ENCODE data around the gene VPS51. TPM values are rescaled to one million over a fixed set of nuclear protein-coding genes. Genes with fewer than 3 reads are reported as not detected.
A peak's percentile ranks its signal among the peaks of the same experiment; 100 is the strongest.

The VPS51 gene
- total and polyA plus RNA-seq, 2 of the 13 experiments (the other 11 are each of a cell fraction or from before 2014, with no cell fraction given) = 76.3 to 90.6 TPM

DNA sequence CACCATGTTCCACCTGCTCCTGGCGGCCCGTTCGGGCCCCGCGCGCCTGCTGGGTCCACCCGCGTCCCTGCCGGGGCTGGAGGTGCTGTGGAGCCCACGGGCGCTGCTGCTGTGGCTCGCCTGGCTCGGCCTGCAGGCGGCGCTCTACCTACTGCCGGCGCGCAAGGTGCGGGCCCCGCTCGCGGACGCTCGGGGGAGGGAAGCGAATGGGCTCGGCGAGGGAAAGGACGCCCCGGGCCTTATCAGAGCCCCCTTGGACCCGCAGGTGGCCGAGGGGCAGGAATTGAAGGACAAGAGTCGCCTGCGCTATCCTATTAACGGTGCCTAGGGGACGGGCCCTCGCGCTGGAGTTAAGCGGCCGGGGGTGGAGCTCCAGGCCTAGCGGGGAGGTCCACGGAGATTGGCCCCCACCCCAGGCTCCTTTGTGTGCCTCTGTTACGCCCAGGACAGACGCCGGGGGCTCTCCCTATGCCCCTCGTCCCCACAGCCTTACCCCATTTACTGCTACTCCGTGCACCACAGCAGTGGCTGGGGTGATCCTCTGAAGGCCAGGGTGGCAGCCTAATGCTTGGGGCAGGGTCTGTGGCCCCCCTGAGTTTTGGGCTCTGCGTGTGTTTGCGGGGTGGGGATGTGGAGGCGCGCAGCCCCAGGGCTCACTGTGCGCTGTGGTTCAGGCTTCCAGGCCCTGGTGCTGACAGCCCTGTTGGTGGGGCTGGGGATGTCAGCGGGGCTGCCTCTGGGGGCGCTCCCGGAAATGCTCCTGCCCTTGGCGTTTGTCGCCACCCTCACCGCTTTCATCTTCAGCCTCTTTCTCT, 16.7 kb downstream of the VPS51 start:
- Histone ChIP-seq H3K27me3 (ENCODE audit: control insufficient read depth in 1 of 2, insufficient read depth in 2 of 2, low read length in 2 of 2) (no peaks in the 10 kb centered on the region), H3K79me2 (ENCODE audit: insufficient read depth, low read length) (peaks cover 10% of the 10 kb centered on the region), H3K4me3 (replicated peaks in 1 of 3; ENCODE audit: insufficient read depth in 1 of 3, low read depth in 2 of 3, low read length in 3 of 3) (peak overlapping the region; percentile 65 to 98 (median 95)), H3K36me3 (replicated peaks in 1 of 2; ENCODE audit: control insufficient read depth in 1 of 2, insufficient read depth in 2 of 2, low read length in 2 of 2) (peaks cover 3 to 11% of the 10 kb centered on the region in 2 experiments; a peak in 4 of 5 replicates), H3K4me1 (ENCODE audit: insufficient read depth, low read length) (peaks cover 37% of the 10 kb centered on the region), H4K20me1 (ENCODE audit: insufficient read depth, low read length) (no peaks in the 10 kb centered on the region), H3K27ac (ENCODE audit: extremely low read length, insufficient read depth, low read length) (peak overlapping the region; percentile 61), H2AFZ (ENCODE audit: low read length) (no peak overlapping the region), H3K9me3 (ENCODE audit: low read length) (no peaks in the 10 kb centered on the region), H3K9ac (ENCODE audit: insufficient read depth, low read depth, low read length) (peak overlapping the region; percentile 84), H3K4me2 (ENCODE audit: low read depth, low read length) (peak overlapping the region; percentile 96)
- ATAC-seq (peak; percentile 47), DNase-seq (ENCODE audit: low spot score) (peak; percentile 41), FAIRE-seq (peak; percentile 40)
- CTCF ChIA-PET (ENCODE audit: low intra/inter-chr PET ratio, low total read pairs) = interaction anchor here (2.0 kb wide), 1 partner anchor 68 kb away, joined by 9 read pairs; the partner anchor contains the start of gene CAPN1
- POLR2A ChIA-PET = interaction anchor here (0.6 to 5.0 kb wide), 22 partner anchors 9 to 258 kb away, joined by 3 to 86 read pairs (median 6); partner anchors contain the start of genes ARL2, BATF2, CAPN1 and FAU
- intact Hi-C loops (cut with micrococcal nuclease; ENCODE audit: unreplicated experiment) = loop anchor here (2.0 kb wide), 1 partner anchor 68 kb away; the partner anchor contains the start of gene CAPN1
- WGBS (ENCODE audit: low lambda C conversion rate) = 2% methylated on average over 18 of the region's 57 CpGs
- no TSS peak for BruUV-seq (replicated peaks)
- in situ Hi-C loops (cut with HindIII; ENCODE audit: extremely low pct_ligation_motif_present, low pct_unique_long_range_greater_than_20kb) = loop anchor here (5.0 kb wide), 1 partner anchor 70 kb away; the partner anchor contains the start of gene CAPN1
- no peak for TF ChIP-seq ZNF34 (CRISPR knock-in tag; IDR thresholded peaks at IDR 0.05; ENCODE audit: borderline replicate concordance)
- TF ChIP-seq ZEB1 (IDR thresholded peaks at IDR 0.05; ENCODE audit: insufficient replicate concordance, low read depth) = peak; percentile 57
- no peak for TF ChIP-seq DNMT3B (CRISPR knock-in tag; conservative IDR thresholded peaks at IDR 0.05)
- TF ChIP-seq, protein P1, sequence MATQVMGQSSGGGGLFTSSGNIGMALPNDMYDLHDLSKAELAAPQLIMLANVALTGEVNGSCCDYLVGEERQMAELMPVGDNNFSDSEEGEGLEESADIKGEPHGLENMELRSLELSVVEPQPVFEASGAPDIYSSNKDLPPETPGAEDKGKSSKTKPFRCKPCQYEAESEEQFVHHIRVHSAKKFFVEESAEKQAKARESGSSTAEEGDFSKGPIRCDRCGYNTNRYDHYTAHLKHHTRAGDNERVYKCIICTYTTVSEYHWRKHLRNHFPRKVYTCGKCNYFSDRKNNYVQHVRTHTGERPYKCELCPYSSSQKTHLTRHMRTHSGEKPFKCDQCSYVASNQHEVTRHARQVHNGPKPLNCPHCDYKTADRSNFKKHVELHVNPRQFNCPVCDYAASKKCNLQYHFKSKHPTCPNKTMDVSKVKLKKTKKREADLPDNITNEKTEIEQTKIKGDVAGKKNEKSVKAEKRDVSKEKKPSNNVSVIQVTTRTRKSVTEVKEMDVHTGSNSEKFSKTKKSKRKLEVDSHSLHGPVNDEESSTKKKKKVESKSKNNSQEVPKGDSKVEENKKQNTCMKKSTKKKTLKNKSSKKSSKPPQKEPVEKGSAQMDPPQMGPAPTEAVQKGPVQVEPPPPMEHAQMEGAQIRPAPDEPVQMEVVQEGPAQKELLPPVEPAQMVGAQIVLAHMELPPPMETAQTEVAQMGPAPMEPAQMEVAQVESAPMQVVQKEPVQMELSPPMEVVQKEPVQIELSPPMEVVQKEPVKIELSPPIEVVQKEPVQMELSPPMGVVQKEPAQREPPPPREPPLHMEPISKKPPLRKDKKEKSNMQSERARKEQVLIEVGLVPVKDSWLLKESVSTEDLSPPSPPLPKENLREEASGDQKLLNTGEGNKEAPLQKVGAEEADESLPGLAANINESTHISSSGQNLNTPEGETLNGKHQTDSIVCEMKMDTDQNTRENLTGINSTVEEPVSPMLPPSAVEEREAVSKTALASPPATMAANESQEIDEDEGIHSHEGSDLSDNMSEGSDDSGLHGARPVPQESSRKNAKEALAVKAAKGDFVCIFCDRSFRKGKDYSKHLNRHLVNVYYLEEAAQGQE (IDR thresholded peaks at IDR 0.05; ENCODE audit: borderline replicate concordance in 1 of 2, low read depth in 1 of 2, low read length in 2 of 2) = 0 out of 4 replicates have a peak, but pooled peaks of 1 of the 2 experiments have one; percentile 24
- TF ChIP-seq NFIC (IDR thresholded peaks at IDR 0.05; ENCODE audit: low read length) = no peak
- TF ChIP-seq, protein P2, sequence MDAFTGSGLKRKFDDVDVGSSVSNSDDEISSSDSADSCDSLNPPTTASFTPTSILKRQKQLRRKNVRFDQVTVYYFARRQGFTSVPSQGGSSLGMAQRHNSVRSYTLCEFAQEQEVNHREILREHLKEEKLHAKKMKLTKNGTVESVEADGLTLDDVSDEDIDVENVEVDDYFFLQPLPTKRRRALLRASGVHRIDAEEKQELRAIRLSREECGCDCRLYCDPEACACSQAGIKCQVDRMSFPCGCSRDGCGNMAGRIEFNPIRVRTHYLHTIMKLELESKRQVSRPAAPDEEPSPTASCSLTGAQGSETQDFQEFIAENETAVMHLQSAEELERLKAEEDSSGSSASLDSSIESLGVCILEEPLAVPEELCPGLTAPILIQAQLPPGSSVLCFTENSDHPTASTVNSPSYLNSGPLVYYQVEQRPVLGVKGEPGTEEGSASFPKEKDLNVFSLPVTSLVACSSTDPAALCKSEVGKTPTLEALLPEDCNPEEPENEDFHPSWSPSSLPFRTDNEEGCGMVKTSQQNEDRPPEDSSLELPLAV (CRISPR knock-in tag; conservative IDR thresholded peaks at IDR 0.05; ENCODE audit: low read depth) = no peak
- peak; percentile 53; the same call in 1 of the 2 replicates for TF ChIP-seq ELF1 (CRISPR knock-in tag; IDR thresholded peaks at IDR 0.05)
- TF ChIP-seq HNRNPK (IDR thresholded peaks at IDR 0.05; ENCODE audit: low read depth, low read length, poor library complexity, severe bottlenecking) = peak; percentile 70
- 0 out of 2 replicates have a peak, but pooled peaks have one; percentile 31 for TF ChIP-seq KLF6 (CRISPR knock-in tag; IDR thresholded peaks at IDR 0.05)
- TF ChIP-seq ZNF660 (CRISPR knock-in tag; IDR thresholded peaks at IDR 0.05; ENCODE audit: borderline replicate concordance, low read depth) = no peak
- peak; percentile 75; the same call in 1 of the 2 replicates for TF ChIP-seq KDM3A (CRISPR knock-in tag; IDR thresholded peaks at IDR 0.05; ENCODE audit: low read depth)
- TF ChIP-seq, protein P3, sequence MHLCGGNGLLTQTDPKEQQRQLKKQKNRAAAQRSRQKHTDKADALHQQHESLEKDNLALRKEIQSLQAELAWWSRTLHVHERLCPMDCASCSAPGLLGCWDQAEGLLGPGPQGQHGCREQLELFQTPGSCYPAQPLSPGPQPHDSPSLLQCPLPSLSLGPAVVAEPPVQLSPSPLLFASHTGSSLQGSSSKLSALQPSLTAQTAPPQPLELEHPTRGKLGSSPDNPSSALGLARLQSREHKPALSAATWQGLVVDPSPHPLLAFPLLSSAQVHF (CRISPR knock-in tag; IDR thresholded peaks at IDR 0.05) = 0 out of 2 replicates have a peak, but pooled peaks have one; percentile 47
- TF ChIP-seq AHR (CRISPR knock-in tag; IDR thresholded peaks at IDR 0.05) = peak; percentile 51; the same call in 1 of the 2 replicates
- no peak for TF ChIP-seq CBX2 (IDR thresholded peaks at IDR 0.05; ENCODE audit: low read depth, low read length)
- TF ChIP-seq CBX2 (CRISPR knock-in tag; IDR thresholded peaks at IDR 0.05; ENCODE audit: low read depth) = no peak
- TF ChIP-seq, protein P4, sequence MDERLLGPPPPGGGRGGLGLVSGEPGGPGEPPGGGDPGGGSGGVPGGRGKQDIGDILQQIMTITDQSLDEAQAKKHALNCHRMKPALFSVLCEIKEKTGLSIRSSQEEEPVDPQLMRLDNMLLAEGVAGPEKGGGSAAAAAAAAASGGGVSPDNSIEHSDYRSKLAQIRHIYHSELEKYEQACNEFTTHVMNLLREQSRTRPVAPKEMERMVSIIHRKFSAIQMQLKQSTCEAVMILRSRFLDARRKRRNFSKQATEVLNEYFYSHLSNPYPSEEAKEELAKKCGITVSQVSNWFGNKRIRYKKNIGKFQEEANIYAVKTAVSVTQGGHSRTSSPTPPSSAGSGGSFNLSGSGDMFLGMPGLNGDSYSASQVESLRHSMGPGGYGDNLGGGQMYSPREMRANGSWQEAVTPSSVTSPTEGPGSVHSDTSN (CRISPR knock-in tag; IDR thresholded peaks at IDR 0.05) = no peak
